Gastrocnemius medialis (tissue), 4 donors: ENCODE results near the gene EMC8. TPM values are rescaled to one million over a fixed set of nuclear protein-coding genes. Genes with fewer than 3 reads are reported as not detected.

Experiments
- ATAC-seq, 2 donors: fragments of 150-250 bp; one replicate each; pipeline ENCODE4 v1.9.1; 2016
- DNase-seq, 2 donors: peaks; one replicate each; pipeline ENCODE4 v3.0.0-alpha.2; 2019
- H3K27ac ChIP-seq, 4 donors: fragments of 200-600 bp; sonication (generic); 1 replicate in 1 of 4; 2 replicates in 3 of 4; pipeline ENCODE4 v1.5.1; 2016 to 2018; ENCODE audit warnings: mild to moderate bottlenecking in 2 of 4, moderate library complexity in 1 of 4
- H3K27me3 ChIP-seq, 3 donors: fragments of 200-600 bp; sonication (generic) in 2 of 3; 1 replicate in 1 of 3; 2 replicates in 2 of 3; pipeline versions ENCODE4 v1.5.1 to v1.6.0; 2016 to 2019; ENCODE audit warnings: mild to moderate bottlenecking in 1 of 3, moderate library complexity in 1 of 3
- H3K36me3 ChIP-seq, 2 donors: fragments of 200-600 bp; sonication (generic) in 1 of 2; one replicate each; pipeline ENCODE4 v1.5.1; 2017 to 2018
- H3K4me1 ChIP-seq, 2 donors: fragments of 200-600 bp; sonication (generic) in 1 of 2; one replicate each; pipeline ENCODE4 v1.5.1; 2016 to 2017; ENCODE audit warnings: mild to moderate bottlenecking in 2 of 2
- H3K4me3 ChIP-seq, 4 donors: fragments of 200-600 bp; sonication (generic) in 3 of 4; 1 replicate in 1 of 4; 2 replicates in 3 of 4; pipeline ENCODE4 v1.5.1; 2016 to 2019; ENCODE audit warnings: mild to moderate bottlenecking in 2 of 4
- H3K9me3 ChIP-seq, 3 donors: fragments of 200-600 bp; sonication (generic) in 2 of 3; 1 replicate in 1 of 3; 2 replicates in 2 of 3; pipeline ENCODE4 v1.5.1; 2016 to 2019
- POLR2A ChIP-seq, 2 donors: fragments of 450-650 bp; IDR thresholded peaks; one replicate each; pipeline ENCODE4 v1.6.1; 2017; ENCODE audit warnings: antibody characterized with exemption in 2 of 2, mild to moderate bottlenecking in 2 of 2, moderate library complexity in 2 of 2
- in situ Hi-C, 4 donors: fragments of 200-750 bp; cut with MboI; loops; one replicate each; pipeline versions ENCODE4 v1.15.0 to v1.8.0; 2017; ENCODE audit warnings: low sequenced_read_pairs in 4 of 4
- intact Hi-C: fragments of 100-400 bp; cut with DNase I; formaldehyde crosslinking; loops from one replicate; pipeline ENCODE4 v1.15.1; 2023; ENCODE audit warnings: low total_unique reads
- total RNA-seq, 4 donors: library from RNA; depleted of rRNA; stranded (reverse); fragments of >200 nt; gene quantifications; one replicate each; pipeline versions ENCODE4 v1.1.0 to v1.2.3, GENCODE V29; 2016
- TF ChIP-seq, protein P1 (sequence below), 5 experiments: fragments of 450-650 bp in 3 of 5; fragments of 200-600 bp in 2 of 5; sonication (generic) in 2 of 5; IDR thresholded peaks in 4 of 5; conservative IDR thresholded peaks in 1 of 5; 1 replicate in 4 of 5; 2 replicates in 1 of 5; pipeline ENCODE4 v1.5.1; 2016 to 2019; ENCODE audit warnings: antibody characterized with exemption in 5 of 5, mild to moderate bottlenecking in 3 of 5, moderate library complexity in 3 of 5

Gene EMC8
- total RNA-seq, 4 donors from 2014 or later: 29.6 to 39.8 (median 36.4) TPM

DNA sequence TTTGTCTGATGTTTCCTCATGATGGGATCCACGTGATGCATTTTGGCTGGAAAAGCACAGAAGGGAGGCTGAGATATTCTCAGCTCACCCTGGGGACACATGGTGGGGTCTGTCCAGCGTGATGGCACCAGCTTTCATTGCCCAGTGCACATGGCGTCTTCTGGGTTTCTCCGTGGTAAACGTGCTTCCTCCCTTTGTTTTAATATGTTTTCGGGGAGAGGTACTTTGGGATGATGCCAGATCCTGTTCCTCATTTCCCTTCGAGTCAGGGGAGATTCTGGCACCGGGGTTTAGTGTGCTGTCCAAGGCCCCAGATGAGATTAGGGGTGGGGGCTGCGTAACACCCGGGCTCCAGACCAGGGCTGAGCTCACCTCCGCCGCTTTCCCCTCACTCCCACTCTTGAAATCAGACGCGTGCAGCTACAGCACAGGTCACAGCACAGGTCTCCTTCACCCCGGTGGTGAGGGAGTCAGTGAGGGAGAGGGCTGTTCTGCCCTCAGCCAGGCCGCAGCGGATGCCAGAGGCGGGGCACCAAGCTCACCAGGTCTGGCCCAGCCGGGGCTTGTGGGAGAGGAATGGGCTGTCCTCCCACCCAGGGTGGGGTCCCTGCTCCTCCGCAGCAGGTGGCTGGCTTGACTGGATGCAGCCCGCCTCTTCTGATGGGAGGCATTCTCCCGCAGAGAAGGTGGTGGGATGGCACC is 34.0 kb upstream of the EMC8 start:
- ATAC-seq (no peak), DNase-seq (no peak)
- Histone ChIP-seq H3K4me1 (no peaks in the 10 kb centered on the region), H3K36me3 (no peaks in the 10 kb centered on the region), H3K4me3 (no peak overlapping the region), H3K27me3 (peaks cover 24 to 37% (median 28%) of the 10 kb centered on the region in 3 donors), H3K9me3 (no peaks in the 10 kb centered on the region), H3K27ac (no peak overlapping the region)
- TF ChIP-seq, protein P1, sequence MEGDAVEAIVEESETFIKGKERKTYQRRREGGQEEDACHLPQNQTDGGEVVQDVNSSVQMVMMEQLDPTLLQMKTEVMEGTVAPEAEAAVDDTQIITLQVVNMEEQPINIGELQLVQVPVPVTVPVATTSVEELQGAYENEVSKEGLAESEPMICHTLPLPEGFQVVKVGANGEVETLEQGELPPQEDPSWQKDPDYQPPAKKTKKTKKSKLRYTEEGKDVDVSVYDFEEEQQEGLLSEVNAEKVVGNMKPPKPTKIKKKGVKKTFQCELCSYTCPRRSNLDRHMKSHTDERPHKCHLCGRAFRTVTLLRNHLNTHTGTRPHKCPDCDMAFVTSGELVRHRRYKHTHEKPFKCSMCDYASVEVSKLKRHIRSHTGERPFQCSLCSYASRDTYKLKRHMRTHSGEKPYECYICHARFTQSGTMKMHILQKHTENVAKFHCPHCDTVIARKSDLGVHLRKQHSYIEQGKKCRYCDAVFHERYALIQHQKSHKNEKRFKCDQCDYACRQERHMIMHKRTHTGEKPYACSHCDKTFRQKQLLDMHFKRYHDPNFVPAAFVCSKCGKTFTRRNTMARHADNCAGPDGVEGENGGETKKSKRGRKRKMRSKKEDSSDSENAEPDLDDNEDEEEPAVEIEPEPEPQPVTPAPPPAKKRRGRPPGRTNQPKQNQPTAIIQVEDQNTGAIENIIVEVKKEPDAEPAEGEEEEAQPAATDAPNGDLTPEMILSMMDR (IDR thresholded peaks at IDR 0.05 in 4 of 5, conservative IDR thresholded peaks at IDR 0.05 in 1 of 5): no peak
- no peak for TF ChIP-seq POLR2A (IDR thresholded peaks at IDR 0.05)
- intact Hi-C loops: no loop called here
- in situ Hi-C loops: loop anchor here in 1 of 4 donors (25.0 kb wide), 1 partner anchor 679 kb away; the partner anchor contains the start of gene FOXF1

DNA sequence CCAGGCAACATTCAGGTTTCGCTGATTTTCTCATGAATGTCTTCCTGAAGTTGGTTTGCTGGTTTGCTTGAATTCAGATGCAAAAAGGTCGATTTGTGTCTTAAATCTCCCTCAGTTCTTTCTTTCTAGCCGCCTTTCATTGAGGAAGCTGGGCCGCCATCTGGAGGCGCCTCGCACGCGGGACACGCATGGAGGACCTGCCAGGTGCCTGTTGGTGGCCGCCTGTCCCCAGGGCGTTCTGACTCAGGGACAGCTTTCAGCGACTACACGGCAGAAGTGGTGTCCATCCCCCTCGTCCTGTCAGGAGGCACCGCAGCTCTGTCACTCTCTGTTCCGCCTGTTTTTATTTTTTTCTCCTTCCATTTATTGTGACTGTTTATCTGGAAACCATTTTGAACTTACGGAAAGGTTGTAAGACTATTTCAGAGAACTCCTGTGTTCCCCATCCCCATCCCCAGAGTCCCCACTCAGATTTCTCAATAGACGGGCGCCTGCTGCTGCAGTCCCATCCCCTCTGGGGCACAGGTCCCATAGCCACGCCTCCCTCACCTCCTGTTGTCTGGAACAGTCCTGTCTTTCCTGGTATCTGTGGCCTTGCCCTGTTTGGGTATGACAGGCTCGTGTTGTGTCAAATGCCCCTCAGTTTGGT is 33.4 kb upstream of the EMC8 start:
- H3K4me1 ChIP-seq: no peaks in the 10 kb centered on the region
- no peak overlapping the region for H3K27ac ChIP-seq
- H3K27me3 ChIP-seq: peaks cover 24 to 35% (median 28%) of the 10 kb centered on the region in 3 donors
- TF ChIP-seq, protein P1 (IDR thresholded peaks at IDR 0.05 in 4 of 5, conservative IDR thresholded peaks at IDR 0.05 in 1 of 5): no peak
- no peak for TF ChIP-seq POLR2A (IDR thresholded peaks at IDR 0.05)
- DNase-seq (no peak), ATAC-seq (no peak)
- intact Hi-C loops (no loop called here), in situ Hi-C loops (loop anchor here in 1 of 4 donors (25.0 kb wide), 1 partner anchor 680 kb away; the partner anchor contains the start of gene FOXF1)
- no peaks in the 10 kb centered on the region for H3K36me3 ChIP-seq
- no peak overlapping the region for H3K4me3 ChIP-seq
- H3K9me3 ChIP-seq: no peaks in the 10 kb centered on the region

DNA sequence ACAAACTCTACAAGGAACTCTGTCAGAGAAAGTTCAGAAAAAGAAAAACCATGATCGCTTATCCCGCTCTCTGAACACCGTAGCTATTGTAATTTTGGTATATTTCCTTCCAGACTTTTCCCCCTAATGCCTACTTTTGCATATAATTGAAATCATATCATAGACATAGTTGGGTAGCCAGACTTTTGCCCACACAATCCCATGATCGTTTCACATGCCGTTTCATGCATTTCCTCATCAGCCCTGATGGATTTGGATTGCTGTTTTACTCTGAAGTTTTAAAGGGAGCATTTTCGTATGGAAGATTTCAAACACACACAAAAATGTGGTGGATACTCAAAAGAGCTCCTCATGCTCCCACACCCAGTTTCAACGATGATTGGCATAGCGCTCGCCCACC is 31.5 kb upstream of the EMC8 start:
- Histone ChIP-seq H3K4me1 (no peaks in the 10 kb centered on the region), H3K27ac (no peak overlapping the region), H3K27me3 (peaks cover 18 to 28% (median 22%) of the 10 kb centered on the region in 3 donors), H3K4me3 (no peak overlapping the region), H3K36me3 (no peaks in the 10 kb centered on the region), H3K9me3 (no peaks in the 10 kb centered on the region)
- TF ChIP-seq, protein P1 (IDR thresholded peaks at IDR 0.05 in 4 of 5, conservative IDR thresholded peaks at IDR 0.05 in 1 of 5): no peak
- TF ChIP-seq POLR2A (IDR thresholded peaks at IDR 0.05): no peak
- DNase-seq: no peak
- ATAC-seq: no peak
- intact Hi-C loops (no loop called here), in situ Hi-C loops (loop anchor here in 1 of 4 donors (25.0 kb wide), 1 partner anchor 681 kb away; the partner anchor contains the start of gene FOXF1)

DNA sequence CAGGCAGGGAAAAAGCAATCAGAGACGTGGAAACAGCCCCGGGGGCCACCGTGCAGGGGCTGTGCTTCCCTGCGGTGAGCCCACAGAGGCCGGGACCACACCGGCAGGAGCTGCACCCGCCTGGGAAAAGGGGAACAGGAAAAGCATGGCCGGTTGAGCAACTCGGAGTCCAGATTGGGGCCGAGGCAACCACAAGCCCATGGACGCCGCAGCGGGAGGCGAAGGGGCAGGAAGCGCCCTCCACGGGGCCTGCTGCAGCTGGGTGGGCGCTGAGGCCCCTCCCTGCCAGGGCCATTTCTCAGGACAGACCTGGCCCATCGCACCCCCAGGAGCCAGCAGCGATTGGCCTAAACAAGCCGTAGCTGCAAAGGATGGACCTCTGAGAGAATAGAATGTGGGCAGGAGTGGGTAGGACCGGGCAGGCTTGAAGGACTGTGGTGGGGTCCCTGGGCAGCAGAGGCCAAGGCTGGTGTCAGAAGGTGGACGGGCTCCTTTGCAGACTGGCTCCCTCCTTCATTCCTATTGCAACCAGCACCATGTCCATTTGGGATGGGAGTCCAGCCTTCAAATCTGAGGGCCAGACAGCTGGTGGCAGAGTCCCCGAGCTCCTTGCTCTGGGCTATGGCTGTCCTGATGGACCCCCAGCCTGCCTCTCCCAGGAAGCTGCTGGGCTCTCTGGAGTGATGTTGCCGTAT is 30.6 kb upstream of the EMC8 start:
- Histone ChIP-seq H3K4me1 (no peaks in the 10 kb centered on the region), H3K9me3 (no peaks in the 10 kb centered on the region), H3K4me3 (no peak overlapping the region), H3K36me3 (no peaks in the 10 kb centered on the region), H3K27ac (no peak overlapping the region), H3K27me3 (peaks cover 16 to 22% (median 22%) of the 10 kb centered on the region in 3 donors)
- TF ChIP-seq POLR2A (IDR thresholded peaks at IDR 0.05): no peak
- TF ChIP-seq, protein P1 (IDR thresholded peaks at IDR 0.05 in 4 of 5, conservative IDR thresholded peaks at IDR 0.05 in 1 of 5): no peak
- in situ Hi-C loops: loop anchor here in 3 of 4 donors (10.0 to 25.0 kb wide), 3 partner anchors 155 to 682 kb away; partner anchors contain the start of gene FOXF1 (in 1 of the 3)
- ATAC-seq: no peak
- DNase-seq: peak; percentile 21 to 40
- intact Hi-C loops: no loop called here
